Measurements from ENCODE around the gene TTC1.

DNA sequence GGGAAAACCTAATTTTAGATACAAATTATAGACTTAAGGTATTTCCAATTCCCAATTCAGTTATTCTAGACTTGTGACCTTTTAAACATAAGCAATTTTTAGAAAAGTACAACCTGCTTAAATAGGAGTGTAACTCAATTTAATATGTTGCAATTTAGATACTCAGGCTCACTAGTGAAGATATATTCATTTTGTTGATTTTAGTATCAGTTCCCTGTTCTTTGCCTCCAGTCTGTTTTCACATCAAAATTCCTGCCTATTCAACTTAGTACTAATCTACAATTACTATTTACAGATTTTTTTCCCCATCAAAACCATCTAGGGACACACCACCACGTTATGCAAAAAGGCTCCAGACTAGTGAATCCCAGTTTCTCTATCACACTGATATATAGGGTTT is 79.9 kb downstream of the TTC1 start:
- TF ChIP-seq CTCF (IDR thresholded peaks at IDR 0.05; ENCODE audit: insufficient read depth, low read length, poor library complexity, severe bottlenecking), result no peak
- no peak for TF ChIP-seq EZH2phosphoT487 (conservative IDR thresholded peaks at IDR 0.05; ENCODE audit: low read length)
